GM18505 (cell line): ENCODE data around the gene B4GALNT2.
"Not testable (repeated sequence)": the region's sequence is repeated elsewhere in the genome, so short reads cannot be mapped to it uniquely, and the experiment has no call there.

Experiments used
- ATAC-seq: cut with Tn5 transposase; IDR thresholded peaks from one replicate; pipeline ENCODE4 v1.9.1; 2021; ENCODE audit not compliant: unreplicated experiment
- POLR2A ChIP-seq: IDR thresholded peaks from 4 replicates; pipeline ENCODE4 v1.6.1; 2011; ENCODE audit warnings: borderline replicate concordance; ENCODE audit not compliant: insufficient read depth, insufficient read length; ENCODE audit errors: extremely low read depth

Gene B4GALNT2

GRCh38 chr17:49183341-49183740 is 50.8 kb downstream of the B4GALNT2 start:
- no peak for ATAC-seq
- no peak for TF ChIP-seq POLR2A

- ATAC-seq: no peak
- TF ChIP-seq POLR2A: no peak
These were observed 51.2 kb downstream of the B4GALNT2 start for GRCh38 chr17:49183801-49184200.

- not testable (repeated sequence) for ATAC-seq
These were observed 52.0 kb downstream of the B4GALNT2 start for GRCh38 chr17:49184522-49184921.

GRCh38 chr17:49185381-49185780 is 52.8 kb downstream of the B4GALNT2 start:
- not testable (repeated sequence) for ATAC-seq

GRCh38 chr17:49187301-49187700 is 54.7 kb downstream of the B4GALNT2 start:
- ATAC-seq: no peak
- no peak for TF ChIP-seq POLR2A

GRCh38 chr17:49190932-49191331 is 58.4 kb downstream of the B4GALNT2 start:
- no peak for TF ChIP-seq POLR2A

GRCh38 chr17:49191409-49191916 is 58.9 kb downstream of the B4GALNT2 start:
- TF ChIP-seq POLR2A: no peak
- no peak for ATAC-seq

More at GRCh38 chr17:49190932-49191331, 58.4 kb downstream of the B4GALNT2 start:
- no peak for ATAC-seq

- peak; percentile 61 for TF ChIP-seq POLR2A
- ATAC-seq: peak; percentile 37
These were observed 59.6 kb downstream of the B4GALNT2 start for GRCh38 chr17:49191917-49192741.

GRCh38 chr17:49193513-49194296 is 61.1 kb downstream of the B4GALNT2 start:
- no peak for ATAC-seq
- peak; percentile 61 for TF ChIP-seq POLR2A

GRCh38 chr17:49194297-49194607 is 61.7 kb downstream of the B4GALNT2 start:
- no peak for TF ChIP-seq POLR2A
- ATAC-seq: no peak

- no peak for TF ChIP-seq POLR2A
- no peak for ATAC-seq
These were observed 63.2 kb downstream of the B4GALNT2 start for GRCh38 chr17:49195751-49196150.

- no peak for TF ChIP-seq POLR2A
- ATAC-seq: no peak
These were observed 64.0 kb downstream of the B4GALNT2 start for GRCh38 chr17:49196520-49196919.

GRCh38 chr17:49197346-49197998 is 64.9 kb downstream of the B4GALNT2 start:
- no peak for ATAC-seq

More at GRCh38 chr17:49197346-49197998, 64.9 kb downstream of the B4GALNT2 start:
- TF ChIP-seq POLR2A: no peak
